Fibroblast of skin of left quadriceps (primary cell): ENCODE data around the gene P2RX2.

ENCODE experiments used
- DNase-seq, 2 experiments: peaks; one replicate each; pipeline ENCODE4 v3.0.0-alpha.2; 2013; ENCODE audit warnings: low read depth in 2 of 2

P2RX2 gene

GRCh38 chr12:132619386-132620112, 973 bp downstream of the P2RX2 start:
- DNase-seq: no peak

GRCh38 chr12:132620113-132620898, 1.7 kb downstream of the P2RX2 start:
- DNase-seq: no peak

GRCh38 chr12:132620899-132621656, 2.5 kb downstream of the P2RX2 start:
- DNase-seq: no peak

DNA sequence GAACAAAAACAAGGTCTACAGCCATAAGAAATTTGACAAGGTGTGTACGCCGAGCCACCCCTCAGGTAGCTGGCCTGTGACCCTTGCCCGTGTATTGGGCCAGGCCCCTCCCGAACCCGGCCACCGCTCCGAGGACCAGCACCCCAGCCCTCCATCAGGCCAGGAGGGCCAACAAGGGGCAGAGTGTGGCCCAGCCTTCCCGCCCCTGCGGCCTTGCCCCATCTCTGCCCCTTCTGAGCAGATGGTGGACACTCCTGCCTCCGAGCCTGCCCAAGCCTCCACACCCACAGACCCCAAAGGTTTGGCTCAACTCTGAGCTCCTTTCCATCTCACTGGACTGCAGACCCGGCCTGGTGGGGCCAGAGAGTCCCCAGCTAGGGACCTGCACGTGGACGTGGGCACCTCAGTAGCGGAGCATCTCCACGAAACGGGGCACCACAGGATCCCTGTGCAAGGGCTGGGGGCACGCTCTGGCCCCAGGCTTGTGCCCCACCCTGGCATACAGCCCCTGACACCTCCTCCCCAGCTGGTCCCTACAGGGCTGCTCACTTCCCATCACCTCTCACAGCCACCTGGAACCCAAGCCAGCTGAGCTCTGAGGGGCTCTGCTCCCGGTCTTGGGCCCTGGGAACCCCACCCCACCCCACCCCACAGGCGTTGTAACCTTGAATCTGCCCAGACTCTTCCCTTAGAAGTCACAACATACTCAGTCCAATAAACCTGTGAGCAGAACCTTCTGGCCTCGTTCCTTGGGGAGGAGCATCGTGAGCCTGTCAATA, 3.3 kb downstream of the P2RX2 start:
- no peak for DNase-seq

DNA sequence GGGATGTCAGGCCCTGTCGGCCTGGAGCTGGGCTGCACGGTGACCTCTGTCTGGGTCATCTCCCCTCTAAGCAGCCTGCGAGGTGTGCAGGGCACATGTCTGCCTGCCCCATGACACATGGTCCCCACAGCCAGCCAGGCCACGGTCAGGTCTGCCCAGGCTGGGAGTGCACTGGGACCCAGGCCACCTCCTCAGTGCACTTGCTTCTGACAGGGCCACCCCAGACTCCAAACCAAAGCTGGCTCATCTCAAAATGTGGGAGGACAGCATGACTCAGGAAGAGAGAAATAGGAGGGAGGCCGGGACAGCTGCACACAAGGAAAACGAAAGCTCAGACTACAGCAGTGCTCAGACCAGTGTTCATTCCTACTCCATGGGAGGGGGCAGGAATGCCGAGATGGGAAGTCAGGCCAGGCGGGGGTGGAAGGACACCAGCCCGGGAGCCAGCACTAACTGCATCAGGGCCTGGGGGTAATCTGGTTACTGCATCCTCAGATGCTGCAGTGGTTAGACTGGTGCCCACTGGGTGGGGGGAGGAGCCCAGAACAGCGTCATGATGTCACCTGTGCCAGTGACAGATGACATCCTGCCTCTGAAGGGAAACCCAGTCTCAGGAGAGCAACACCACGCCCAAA, 4.0 kb downstream of the P2RX2 start:
- DNase-seq: peak in 1 of 2 experiments; percentile 24

DNA sequence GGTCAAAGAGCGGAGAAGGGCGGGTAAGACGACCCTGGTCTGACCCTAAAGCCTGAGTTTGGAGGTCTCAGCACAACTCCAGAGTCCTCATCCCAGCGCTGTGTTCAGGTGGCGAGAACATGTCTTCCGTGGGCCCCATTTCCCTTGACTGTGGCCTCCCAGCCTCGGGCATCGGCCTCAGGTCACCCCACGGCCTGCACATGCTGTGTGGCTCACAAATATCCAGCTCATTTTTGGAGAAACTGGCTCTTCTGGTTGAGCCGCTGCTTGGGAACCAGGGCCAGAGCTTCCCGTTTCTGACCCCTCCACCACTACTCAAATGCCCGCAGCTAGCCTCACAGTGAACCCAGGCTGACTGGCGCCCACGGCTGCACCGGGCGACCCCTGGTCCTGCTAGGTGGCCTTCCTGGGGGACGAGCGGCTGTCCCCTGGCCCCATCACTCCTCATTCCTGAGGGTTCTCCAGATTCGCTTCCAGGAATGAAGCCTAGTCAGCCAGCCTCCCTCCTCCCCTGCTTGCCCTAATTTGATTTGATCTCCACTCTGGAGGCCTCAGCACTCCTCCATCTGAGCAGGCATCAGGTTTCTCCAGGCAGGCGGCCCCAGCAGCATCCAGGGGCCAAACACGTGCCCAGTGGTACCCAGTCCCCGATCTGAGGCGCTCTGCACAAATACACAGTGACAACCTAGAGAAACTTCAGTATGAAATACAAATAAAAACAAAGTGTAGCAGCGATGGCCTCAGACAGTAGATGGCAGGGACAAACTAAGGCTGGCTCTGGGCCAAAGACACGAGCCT, 4.7 kb downstream of the P2RX2 start:
- DNase-seq: no peak

DNA sequence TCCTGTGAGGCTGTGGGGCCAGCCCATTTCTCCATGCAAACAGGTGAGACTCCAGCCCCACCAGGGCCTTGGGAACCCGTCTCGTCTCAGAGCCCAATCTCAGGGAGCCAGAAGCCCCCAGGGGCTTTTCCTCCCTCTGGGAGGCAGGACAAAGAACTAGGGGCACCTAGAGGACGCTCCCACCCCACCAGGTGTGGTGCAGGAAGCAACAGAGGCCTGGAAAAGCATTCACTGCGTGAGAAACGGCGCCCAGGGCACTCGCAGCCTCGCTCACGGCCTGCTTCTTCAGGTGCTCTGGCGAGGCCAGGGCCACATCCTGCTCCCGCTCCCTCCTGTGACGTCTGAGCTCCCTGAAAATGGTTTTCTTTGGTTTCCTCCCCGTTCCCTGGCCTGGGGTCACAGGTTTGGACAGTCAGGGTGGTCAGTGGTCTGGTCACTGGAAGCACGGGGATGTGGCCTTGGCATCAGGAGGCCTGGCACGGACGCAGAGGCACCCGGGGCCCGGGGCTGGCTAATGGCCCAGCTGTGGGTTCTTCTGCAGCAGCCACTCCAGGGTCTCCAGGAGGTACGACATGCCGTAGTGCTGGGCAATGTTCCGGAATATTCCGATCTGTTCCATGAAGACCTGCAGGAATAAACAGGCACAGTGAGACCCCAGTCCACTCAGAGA, 5.7 kb downstream of the P2RX2 start:
- DNase-seq: no peak

- no peak for DNase-seq
These were observed 6.5 kb downstream of the P2RX2 start for GRCh38 chr12:132624910-132625630.

GRCh38 chr12:132625731-132626430, 7.3 kb downstream of the P2RX2 start:
- no peak for DNase-seq

DNA sequence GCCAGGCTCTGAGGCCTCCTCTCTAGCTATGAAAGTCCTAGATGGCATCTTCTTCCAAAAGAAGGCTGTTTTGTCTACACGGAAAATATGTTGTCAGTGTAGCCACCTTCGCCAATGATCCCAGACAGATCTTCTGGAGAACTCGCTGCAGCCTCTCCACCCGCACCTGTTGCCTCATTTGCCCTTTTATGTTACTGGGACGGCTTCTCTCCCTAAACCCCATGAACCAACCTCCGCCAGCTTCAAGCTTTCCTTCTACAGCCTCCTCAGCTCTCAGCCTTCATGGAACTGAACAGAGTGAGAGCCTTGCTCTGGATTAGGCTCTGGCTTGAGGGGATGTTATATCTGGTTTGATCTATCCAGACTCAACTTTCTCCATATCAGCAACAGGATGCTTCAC, 10.8 kb downstream of the P2RX2 start:
- no peak for DNase-seq

DNA sequence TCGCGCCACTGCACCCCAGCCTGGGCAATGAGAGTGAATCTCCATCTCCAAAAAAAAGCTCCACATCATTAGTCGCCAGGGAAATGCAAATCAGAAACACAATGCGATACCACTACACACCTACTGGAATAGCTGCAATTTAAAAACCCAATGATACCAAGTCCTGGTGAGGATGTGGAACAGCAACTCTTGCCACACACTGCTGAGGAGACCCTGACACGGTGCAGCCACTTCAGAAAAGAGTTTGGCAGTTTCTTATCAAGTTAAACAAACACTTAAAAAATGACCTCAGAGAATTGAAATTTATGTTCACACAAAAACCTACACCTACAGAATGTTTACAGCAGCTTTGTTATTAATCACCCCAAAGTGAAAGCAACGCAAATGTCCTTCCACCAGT, 12.1 kb downstream of the P2RX2 start:
- DNase-seq: no peak

DNA sequence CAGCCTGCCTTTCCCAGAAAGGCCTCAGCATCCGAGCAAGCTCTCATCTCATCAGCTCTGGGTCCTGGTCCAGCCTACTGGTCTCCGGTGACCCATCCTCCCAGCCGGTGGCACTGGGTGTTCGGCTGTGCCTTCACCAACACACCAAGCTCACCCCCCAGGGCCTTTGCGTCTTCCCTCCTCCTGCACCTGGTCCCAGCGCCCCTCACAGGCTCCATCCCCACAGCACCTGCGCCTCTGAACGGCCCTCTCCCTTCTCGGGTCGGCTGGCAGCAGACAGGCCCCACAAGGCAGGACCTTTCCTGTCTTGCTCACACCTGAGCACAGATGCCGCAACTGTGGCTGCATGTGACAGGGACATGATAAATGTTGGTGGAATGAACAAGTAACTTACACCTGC, 13.1 kb downstream of the P2RX2 start:
- DNase-seq: no peak

- DNase-seq: no peak
These were observed 14.1 kb downstream of the P2RX2 start for GRCh38 chr12:132632521-132633228.

- no peak for DNase-seq
These were observed 14.8 kb downstream of the P2RX2 start for GRCh38 chr12:132633398-132633797.

DNA sequence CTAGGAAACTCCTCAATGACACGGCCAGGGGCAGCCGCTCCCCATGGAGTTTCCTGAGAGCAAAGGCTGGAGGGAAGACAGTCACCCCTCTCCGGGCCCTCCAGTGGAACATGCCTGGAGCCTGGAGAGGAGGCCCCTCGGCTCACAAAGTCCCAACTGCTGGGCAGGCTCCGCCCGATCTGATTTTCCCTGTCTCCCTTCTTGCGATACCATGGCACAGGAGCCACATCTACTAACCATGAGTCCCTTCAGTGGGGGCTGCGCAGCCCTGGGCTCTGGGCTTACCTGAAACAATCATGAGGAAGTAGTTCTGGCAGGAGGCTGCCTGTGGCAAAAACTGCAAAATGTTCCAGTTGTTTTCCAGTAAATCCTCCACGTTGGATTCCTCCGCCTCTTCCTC, 15.3 kb downstream of the P2RX2 start:
- DNase-seq: no peak

- DNase-seq: no peak
These were observed 15.9 kb downstream of the P2RX2 start for GRCh38 chr12:132634411-132634990.
